Stimulated activated CD4-positive, alpha-beta T cell treated with anti-CD3 and anti-CD28 coated beads, Interleukin-4, amount 100 ng/mL, for 48 hours (primary cell): Measurements from ENCODE around the gene CXCL16.

ENCODE experiments used
- DNase-seq, 2 donors: peaks; one replicate each; pipeline ENCODE4 v3.0.0-alpha.2; 2020; ENCODE audit warnings: low read depth in 2 of 2

CXCL16 gene

GRCh38 chr17:4739122-4740024 is at the start of gene CXCL16, which contains the start of gene ZMYND15:
Gene CXCL16, minus strand, starts transcription at chr17:4739928. Its CDS starts 589 bp downstream, at chr17:4739339.
Gene ZMYND15, plus strand, starts transcription at chr17:4739833. Its CDS starts 716 bp downstream, at chr17:4740549.
- DNase-seq, result peak; percentile 36 to 41

- no peak for DNase-seq
Observed at GRCh38 chr17:4788807-4789700, 49.3 kb upstream of the CXCL16 start, which contains the start of gene GLTPD2. Gene GLTPD2, plus strand, starts transcription at chr17:4788964. Its CDS starts 48 bp downstream, at chr17:4789012.

GRCh38 chr17:4788159-4788806 is 48.6 kb upstream of the CXCL16 start:
- no peak for DNase-seq

- no peak for DNase-seq
Observed at GRCh38 chr17:4786516-4786915, 46.8 kb upstream of the CXCL16 start.

GRCh38 chr17:4786106-4786511 is 46.4 kb upstream of the CXCL16 start, which contains the start of gene VMO1:
Gene VMO1, minus strand, starts transcription at chr17:4786364. Its CDS starts 12 bp downstream, at chr17:4786352.
- DNase-seq, result no peak

GRCh38 chr17:4785311-4786105 is 45.8 kb upstream of the CXCL16 start:
- DNase-seq, result no peak

- DNase-seq, result no peak
Observed at GRCh38 chr17:4782652-4783051, 42.9 kb upstream of the CXCL16 start.

- DNase-seq, result no peak
Observed at GRCh38 chr17:4780325-4780955, 40.7 kb upstream of the CXCL16 start.

GRCh38 chr17:4777969-4778760 is 38.4 kb upstream of the CXCL16 start:
- no peak for DNase-seq

- no peak for DNase-seq
Observed at GRCh38 chr17:4772235-4772613, 32.5 kb upstream of the CXCL16 start.

GRCh38 chr17:4771519-4772234 is 31.9 kb upstream of the CXCL16 start, which contains the start of gene TM4SF5:
Gene TM4SF5, plus strand, starts transcription at chr17:4771886. Its CDS starts 37 bp downstream, at chr17:4771923.
- no peak for DNase-seq

GRCh38 chr17:4769628-4770027 is 29.9 kb upstream of the CXCL16 start:
- DNase-seq, result no peak

GRCh38 chr17:4768298-4768697 is 28.6 kb upstream of the CXCL16 start:
- no peak for DNase-seq

GRCh38 chr17:4766723-4767122 is 27.0 kb upstream of the CXCL16 start:
- no peak for DNase-seq

- DNase-seq, result no peak
Observed at GRCh38 chr17:4766201-4766600, 26.5 kb upstream of the CXCL16 start.

- no peak for DNase-seq
Observed at GRCh38 chr17:4764595-4764994, 24.9 kb upstream of the CXCL16 start.

- DNase-seq, result no peak
Observed at GRCh38 chr17:4759776-4760236, 20.1 kb upstream of the CXCL16 start.

GRCh38 chr17:4753392-4753791 is 13.7 kb upstream of the CXCL16 start:
- no peak for DNase-seq

- DNase-seq, result no peak
Observed at GRCh38 chr17:4751932-4752331, 12.2 kb upstream of the CXCL16 start.
